ENCODE measurements around the gene RPL31.

DNA sequence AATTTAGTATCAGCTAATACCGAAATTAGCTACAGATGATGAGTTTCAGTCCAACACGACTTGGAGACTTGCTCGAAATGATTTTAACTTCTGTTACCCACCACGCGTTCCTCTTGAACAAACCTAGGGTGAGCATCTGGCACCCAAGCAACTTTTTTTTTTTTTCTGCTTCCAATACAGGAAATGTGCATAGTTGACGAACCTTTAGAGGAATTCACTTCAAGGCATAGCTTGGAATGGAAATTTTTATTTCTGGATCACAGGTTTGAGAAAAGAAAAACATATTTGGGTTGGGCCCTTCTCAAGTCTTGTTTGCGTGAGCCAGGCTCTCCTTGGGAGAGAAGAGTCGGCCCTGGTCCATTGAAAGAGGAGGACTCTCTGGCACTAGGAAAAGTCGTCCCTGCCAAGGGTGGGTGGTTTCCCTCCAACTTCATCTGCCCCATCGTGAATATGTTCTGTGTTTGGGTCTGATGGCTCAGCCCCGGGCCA, 37.4 kb upstream of the RPL31 start:
- TF ChIP-seq, protein P1, sequence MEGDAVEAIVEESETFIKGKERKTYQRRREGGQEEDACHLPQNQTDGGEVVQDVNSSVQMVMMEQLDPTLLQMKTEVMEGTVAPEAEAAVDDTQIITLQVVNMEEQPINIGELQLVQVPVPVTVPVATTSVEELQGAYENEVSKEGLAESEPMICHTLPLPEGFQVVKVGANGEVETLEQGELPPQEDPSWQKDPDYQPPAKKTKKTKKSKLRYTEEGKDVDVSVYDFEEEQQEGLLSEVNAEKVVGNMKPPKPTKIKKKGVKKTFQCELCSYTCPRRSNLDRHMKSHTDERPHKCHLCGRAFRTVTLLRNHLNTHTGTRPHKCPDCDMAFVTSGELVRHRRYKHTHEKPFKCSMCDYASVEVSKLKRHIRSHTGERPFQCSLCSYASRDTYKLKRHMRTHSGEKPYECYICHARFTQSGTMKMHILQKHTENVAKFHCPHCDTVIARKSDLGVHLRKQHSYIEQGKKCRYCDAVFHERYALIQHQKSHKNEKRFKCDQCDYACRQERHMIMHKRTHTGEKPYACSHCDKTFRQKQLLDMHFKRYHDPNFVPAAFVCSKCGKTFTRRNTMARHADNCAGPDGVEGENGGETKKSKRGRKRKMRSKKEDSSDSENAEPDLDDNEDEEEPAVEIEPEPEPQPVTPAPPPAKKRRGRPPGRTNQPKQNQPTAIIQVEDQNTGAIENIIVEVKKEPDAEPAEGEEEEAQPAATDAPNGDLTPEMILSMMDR (conservative IDR thresholded peaks at IDR 0.05): no peak
- no peak for TF ChIP-seq ZFX (IDR thresholded peaks at IDR 0.05)

All from C4-2B (cell line).